GM18502 (cell line): Measurements from ENCODE around the gene HOXB6.

Source experiments
- ATAC-seq: cut with Tn5 transposase; IDR thresholded peaks from one replicate; pipeline ENCODE4 v1.9.1; 2021; ENCODE audit warnings: mild to moderate bottlenecking; ENCODE audit not compliant: unreplicated experiment, poor library complexity

Gene HOXB6

DNA sequence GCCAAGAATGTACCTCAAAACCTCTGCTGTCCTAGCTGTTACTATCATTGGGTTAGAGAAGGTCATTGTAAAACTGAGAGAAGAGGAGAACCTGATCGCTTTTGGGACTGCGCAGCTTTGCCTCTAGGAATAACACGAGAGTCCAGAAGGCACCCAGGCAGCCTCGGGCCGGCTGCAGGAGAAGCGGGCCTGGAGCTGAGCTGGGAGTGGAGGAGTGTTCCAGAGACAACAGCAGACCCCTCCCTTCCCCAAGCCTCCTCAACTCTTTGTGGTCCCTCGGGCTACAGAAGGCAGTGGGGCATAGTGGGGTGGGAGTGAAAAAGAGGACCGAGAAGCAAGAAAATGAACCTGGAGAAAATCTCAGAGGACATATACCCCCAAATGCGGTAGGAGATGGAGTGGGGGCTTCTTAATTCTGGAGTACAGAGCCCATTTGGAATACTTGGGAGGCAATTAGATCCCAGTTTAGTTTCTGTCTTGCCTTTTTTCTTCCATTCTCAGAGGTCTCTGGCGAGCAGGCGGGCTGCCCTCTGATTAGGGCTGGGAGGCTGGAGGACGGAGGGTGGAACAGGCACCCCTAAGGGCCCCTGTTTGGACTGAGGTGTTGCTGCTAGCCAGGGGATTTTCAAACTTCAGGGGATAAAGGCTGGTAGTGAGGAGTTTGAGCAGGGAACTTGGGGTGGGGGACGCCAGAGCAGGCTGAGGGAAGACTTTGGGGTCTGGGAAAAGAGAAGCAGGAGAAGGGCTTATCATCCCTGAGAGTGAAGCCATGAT lies 46.5 kb downstream of the HOXB6 start:
- ATAC-seq = no peak

DNA sequence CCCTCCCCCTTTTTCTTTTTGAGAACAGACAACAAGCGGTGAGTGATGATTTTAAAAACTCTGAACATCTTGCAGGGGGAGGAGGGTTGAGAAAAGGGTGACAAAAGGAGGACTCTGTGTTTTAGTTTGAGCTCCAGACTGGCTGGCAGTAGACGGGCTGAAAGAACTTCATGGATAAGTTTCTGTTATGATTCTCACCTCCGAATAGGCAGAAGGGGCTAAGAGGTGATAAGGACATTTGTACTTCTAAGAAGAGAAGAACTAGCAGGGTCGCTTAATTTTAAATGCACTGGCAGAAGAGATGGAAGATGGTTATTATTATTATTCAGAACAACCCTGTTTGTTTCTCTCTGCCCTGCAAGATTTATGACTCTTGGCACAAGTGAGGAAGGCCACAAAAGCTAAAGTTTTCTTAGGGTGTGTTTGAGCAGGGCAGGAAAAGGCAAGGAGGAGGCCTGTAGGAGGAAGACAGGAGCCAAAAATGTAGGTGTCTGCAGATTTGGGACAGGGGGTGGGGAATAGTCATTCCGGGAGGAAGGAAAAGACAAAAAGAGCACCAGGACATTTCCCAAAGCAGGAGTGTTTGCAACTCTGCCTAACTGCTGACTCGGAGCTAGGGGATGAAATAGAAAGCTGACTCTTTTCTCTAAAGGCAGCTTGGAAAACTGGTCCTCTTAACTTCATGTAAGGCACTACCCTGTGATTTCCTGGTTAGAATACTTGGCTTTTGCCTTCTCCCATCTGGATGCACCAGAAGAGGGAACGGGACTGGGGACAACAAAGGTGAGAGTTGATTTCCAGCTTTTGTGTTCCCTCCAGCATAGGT lies 48.0 kb downstream of the HOXB6 start:
- no peak for ATAC-seq

GRCh38 chr17:48556229-48556575 lies 48.6 kb downstream of the HOXB6 start:
- no peak for ATAC-seq

- ATAC-seq = no peak
These were observed 49.2 kb downstream of the HOXB6 start for GRCh38 chr17:48555258-48556228.

GRCh38 chr17:48554412-48555257 lies 50.2 kb downstream of the HOXB6 start:
- ATAC-seq = no peak

GRCh38 chr17:48553826-48554225 lies 51.0 kb downstream of the HOXB6 start:
- ATAC-seq = no peak

GRCh38 chr17:48553190-48553547 lies 51.6 kb downstream of the HOXB6 start:
- ATAC-seq = no peak

DNA sequence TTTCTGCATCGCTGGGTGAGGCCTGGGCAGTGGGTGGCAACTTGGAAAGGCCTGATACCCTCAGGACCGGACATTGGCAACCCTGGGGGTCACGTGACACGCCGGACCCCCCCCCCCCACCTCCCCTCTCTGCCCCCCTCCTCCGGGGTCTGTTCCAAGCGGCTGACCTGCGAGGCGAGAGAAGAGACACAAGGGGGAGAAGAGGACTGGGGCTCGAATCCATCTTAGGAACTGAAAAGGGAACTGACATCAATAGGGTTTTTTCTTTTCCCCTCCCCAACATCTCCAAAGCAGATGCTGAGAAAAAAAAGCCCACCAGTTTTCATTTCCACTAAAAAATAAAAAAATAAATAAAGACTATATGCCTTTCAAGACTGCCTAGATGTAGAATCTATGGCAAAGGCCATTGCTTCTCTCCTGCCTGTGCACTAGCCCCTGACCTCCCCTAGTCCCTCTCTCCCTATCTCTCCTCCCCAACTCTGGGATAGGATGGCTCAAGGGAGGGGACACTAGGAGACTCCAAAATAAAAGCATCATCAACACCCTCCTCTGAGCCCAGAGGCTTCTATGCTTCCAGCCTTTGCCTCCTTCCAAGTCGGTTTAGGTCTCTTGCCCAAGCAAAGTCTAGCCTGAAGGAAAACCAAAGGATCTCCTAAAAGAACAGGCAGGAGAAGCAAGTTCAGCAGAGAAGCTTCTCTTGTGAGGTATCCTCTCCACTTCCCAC lies 52.2 kb downstream of the HOXB6 start:
- ATAC-seq = no peak

DNA sequence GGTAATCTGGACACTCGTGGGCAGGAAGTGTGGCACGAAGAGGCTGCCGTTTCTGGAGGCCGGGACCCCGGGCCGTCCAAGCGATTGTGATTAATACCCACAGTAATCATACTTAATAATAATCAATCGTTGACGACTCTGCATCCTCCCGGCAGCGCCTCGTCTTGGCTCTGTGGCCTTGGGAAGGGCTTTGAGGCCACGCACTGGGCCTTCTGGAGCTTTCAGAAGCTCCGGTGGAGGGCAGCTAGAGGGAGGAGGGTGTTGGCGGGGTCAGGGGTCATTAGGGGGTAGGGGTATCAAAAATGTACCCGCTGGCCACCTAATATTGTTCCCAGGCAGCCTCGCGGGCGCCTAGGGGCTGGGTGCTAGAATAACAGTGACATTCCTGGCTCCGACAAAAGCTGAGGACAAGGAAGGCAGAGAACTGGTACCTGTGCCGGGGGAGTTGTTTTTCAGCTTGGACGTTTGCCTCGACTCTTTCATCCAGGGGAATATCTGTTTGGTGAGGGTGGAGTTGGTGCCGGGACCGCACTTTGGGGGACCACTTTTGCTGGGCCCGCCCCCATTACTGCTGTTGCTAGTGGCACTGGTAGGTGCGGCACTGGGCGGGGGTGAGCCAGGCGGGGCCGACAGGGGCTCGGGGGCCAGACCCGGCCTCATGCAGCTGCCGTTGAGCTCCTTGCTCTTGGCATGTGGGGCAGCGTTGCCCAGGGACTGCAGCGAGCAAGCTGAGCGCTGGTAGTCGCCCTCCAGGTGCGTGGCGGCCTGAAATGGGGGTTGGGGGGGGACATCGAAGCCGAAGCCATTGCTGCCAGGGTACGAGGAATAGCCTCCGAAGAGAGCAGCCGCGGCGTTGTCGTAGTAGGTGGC lies 53.0 kb downstream of the HOXB6 start:
- ATAC-seq = no peak

DNA sequence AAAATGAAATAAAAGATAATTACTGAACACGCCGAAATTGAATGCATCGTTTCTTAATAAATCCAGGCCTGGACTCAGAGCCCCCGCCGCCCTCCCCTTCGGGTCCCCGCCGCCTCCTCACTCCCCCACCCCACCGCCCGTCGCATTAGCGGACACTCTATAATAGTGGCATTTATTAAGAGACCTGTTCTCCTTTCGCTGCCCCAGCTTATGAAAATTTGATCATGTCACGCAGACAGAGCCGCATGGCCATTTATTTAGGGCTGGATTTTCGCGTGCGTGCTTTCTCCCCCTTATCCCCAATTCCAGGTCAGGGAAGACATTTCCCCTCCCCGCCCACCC lies 53.6 kb downstream of the HOXB6 start:
- ATAC-seq = no peak

DNA sequence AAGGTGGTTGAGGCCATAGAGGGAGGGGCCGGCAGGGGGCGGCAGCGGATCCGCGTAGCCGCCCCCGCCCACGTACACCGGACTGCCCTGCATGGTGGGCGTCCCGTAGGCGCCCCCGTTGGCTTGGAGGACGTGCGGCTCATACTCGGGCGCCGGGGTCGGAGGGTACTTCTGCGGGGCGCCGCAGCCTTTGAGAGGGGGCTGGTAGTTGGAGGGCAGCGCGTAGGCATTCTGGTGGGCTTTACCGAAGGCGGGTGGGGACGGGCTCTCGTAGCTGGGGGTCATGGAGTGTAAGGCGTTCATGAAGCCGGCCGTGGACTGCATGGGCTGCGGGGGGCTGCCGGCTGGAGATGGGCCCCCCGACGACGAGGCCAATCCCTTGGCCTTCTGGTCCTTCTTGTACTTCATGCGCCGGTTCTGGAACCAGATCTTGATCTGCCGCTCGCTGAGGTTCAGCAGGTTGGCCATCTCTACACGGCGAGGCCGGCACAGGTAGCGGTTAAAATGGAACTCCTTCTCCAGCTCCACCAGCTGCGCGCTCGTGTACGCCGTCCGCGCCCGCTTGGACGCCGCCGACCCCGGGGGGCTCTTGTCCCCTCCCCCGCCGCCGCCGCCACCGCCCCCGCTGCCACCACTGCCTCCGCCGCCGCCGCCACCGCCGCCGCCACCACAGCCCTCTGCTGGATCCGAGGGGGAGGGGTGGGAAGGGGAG lies 54.1 kb downstream of the HOXB6 start:
- no peak for ATAC-seq

- ATAC-seq = no peak
These were observed 54.8 kb downstream of the HOXB6 start for GRCh38 chr17:48549914-48550501.

GRCh38 chr17:48549281-48549630 lies 55.5 kb downstream of the HOXB6 start:
- ATAC-seq = no peak

GRCh38 chr17:48548523-48549280 lies 56.1 kb downstream of the HOXB6 start:
- no peak for ATAC-seq

GRCh38 chr17:48547808-48548522 lies 56.8 kb downstream of the HOXB6 start:
- no peak for ATAC-seq
